Keratinocyte (primary cell): ENCODE results near the gene PLSCR3. TPM values are rescaled to one million over a fixed set of nuclear protein-coding genes. Genes with fewer than 3 reads are reported as not detected.
A peak's percentile ranks its signal among the peaks of the same experiment; 100 is the strongest.

Experiments
- DNase-seq: peaks from one replicate; pipeline ENCODE4 v3.0.0-alpha.2; 2011; ENCODE audit warnings: low read depth, missing footprints, low spot score
- FAIRE-seq: peaks from 2 replicates; lab custom pipeline; 2011; peaks lifted over from hg19 to GRCh38; lab: Jason Lieb, UNC
- H2AFZ ChIP-seq: 2 replicates; pipeline ENCODE4 v1.6.0; 2012; ENCODE audit warnings: low read length, control low read depth, inconsistent platforms; ENCODE audit not compliant: control insufficient read depth
- H3K27ac ChIP-seq: 2 replicates; pipeline ENCODE4 v1.5.1; 2011; ENCODE audit warnings: low read length; ENCODE audit not compliant: control insufficient read depth, insufficient read depth
- H3K27me3 ChIP-seq: 3 replicates; pipeline ENCODE4 v1.6.0; 2011; ENCODE audit warnings: low read length; ENCODE audit not compliant: control insufficient read depth, insufficient read depth; ENCODE audit errors: extremely low read depth
- H3K36me3 ChIP-seq, 2 experiments: 2 replicates in 1 of 2; 3 replicates in 1 of 2; pipeline ENCODE4 v1.5.1; 2011; ENCODE audit warnings: low read length in 2 of 2, mild to moderate bottlenecking in 1 of 2; ENCODE audit not compliant: control insufficient read depth in 2 of 2, insufficient read depth in 2 of 2; ENCODE audit errors: extremely low read depth in 1 of 2
- H3K4me1 ChIP-seq: 3 replicates; pipeline ENCODE4 v1.5.1; 2011; ENCODE audit warnings: low read length; ENCODE audit not compliant: control insufficient read depth, insufficient read depth; ENCODE audit errors: extremely low read depth
- H3K4me2 ChIP-seq: 3 replicates; pipeline ENCODE4 v1.6.0; 2011; ENCODE audit warnings: low read depth, low read length; ENCODE audit not compliant: control insufficient read depth, insufficient read depth; ENCODE audit errors: extremely low read depth
- H3K4me3 ChIP-seq, 3 experiments: fragments of 200-600 bp in 1 of 3; sonication (generic) in 1 of 3; 2 replicates in 2 of 3; 3 replicates in 1 of 3; pipeline ENCODE4 v1.5.1; 2011 to 2016; ENCODE audit warnings: low read length in 3 of 3, mild to moderate bottlenecking in 3 of 3, control low read depth in 2 of 3, inconsistent platforms in 1 of 3, low read depth in 1 of 3, mixed read lengths in 1 of 3, mixed run types in 1 of 3, moderate library complexity in 1 of 3; ENCODE audit not compliant: control insufficient read depth in 2 of 3, insufficient read depth in 2 of 3; ENCODE audit errors: extremely low read depth in 1 of 3
- H3K79me2 ChIP-seq: 2 replicates; pipeline ENCODE4 v1.6.0; 2012; ENCODE audit warnings: low read length; ENCODE audit not compliant: control insufficient read depth, insufficient read depth
- H3K9ac ChIP-seq: 3 replicates; pipeline ENCODE4 v1.6.0; 2011; ENCODE audit warnings: low read length; ENCODE audit not compliant: control insufficient read depth, insufficient read depth; ENCODE audit errors: extremely low read depth
- H3K9me1 ChIP-seq: 3 replicates; pipeline ENCODE4 v1.6.0; 2011; ENCODE audit warnings: low read length; ENCODE audit not compliant: control insufficient read depth, insufficient read depth; ENCODE audit errors: extremely low read depth
- H3K9me3 ChIP-seq: 2 replicates; pipeline ENCODE4 v1.5.1; 2012; ENCODE audit warnings: low read depth, low read length; ENCODE audit not compliant: control insufficient read depth
- H4K20me1 ChIP-seq: 3 replicates; pipeline ENCODE4 v1.6.0; 2011; ENCODE audit warnings: low read length; ENCODE audit not compliant: control insufficient read depth, insufficient read depth; ENCODE audit errors: extremely low read depth
- CTCF ChIP-seq, 3 experiments: IDR thresholded peaks in 1 of 3; conservative IDR thresholded peaks in 1 of 3; optimal IDR thresholded peaks in 1 of 3; 2 replicates in 2 of 3; 3 replicates in 1 of 3; pipeline versions ENCODE3 to v1.5.1; 2011; ENCODE audit warnings: low read length in 3 of 3, mild to moderate bottlenecking in 3 of 3, moderate library complexity in 2 of 3, control low read depth in 1 of 3, inconsistent platforms in 1 of 3; ENCODE audit not compliant: insufficient read depth in 2 of 3; ENCODE audit errors: extremely low read depth in 1 of 3
- EZH2 ChIP-seq: IDR thresholded peaks from one replicate; pipeline ENCODE4 v1.6.1; 2012; ENCODE audit warnings: inconsistent platforms, mild to moderate bottlenecking, low read length, moderate library complexity
- dilution Hi-C: fragments of 300-500 bp; cut with MboI; formaldehyde crosslinking; loops from one replicate; pipeline ENCODE4 v1.7.0; 2020; ENCODE audit warnings: low sequenced_read_pairs; ENCODE audit not compliant: extremely low pct_ligation_motif_present
- polyA plus RNA-seq, 5 experiments: library from polyadenylated mRNA; depleted of rRNA in 3 of 5; stranded (reverse) in 3 of 5; stranded (forward) in 1 of 5; unstranded in 1 of 5; fragments of >200 nt; gene quantifications; 1 replicate in 1 of 5; 2 replicates in 3 of 5; 3 replicates in 1 of 5; pipeline versions ENCODE4 v1.2.1 to v1.2.3, GENCODE V29; 2011 to 2012; ENCODE audit warnings: missing spikeins in 2 of 5, low read depth in 1 of 5, low replicate concordance in 1 of 5

Gene PLSCR3
- polyA plus RNA-seq, 1 donor (not counting 4 experiments of a cell fraction or from before 2014, with no cell fraction given), result 30.5 TPM

GRCh38 chr17:7346761-7347614 lies 47.3 kb downstream of the PLSCR3 start:
- Histone ChIP-seq H3K27ac (no peak overlapping the region), H4K20me1 (no peaks in the 10 kb centered on the region), H3K79me2 (peaks cover 4% of the 10 kb centered on the region), H3K4me2 (no peak overlapping the region), H3K9ac (no peak overlapping the region), H3K9me1 (no peaks in the 10 kb centered on the region), H3K4me1 (peaks cover 4% of the 10 kb centered on the region), H3K27me3 (peaks cover 12% of the 10 kb centered on the region), H3K4me3 (no peak overlapping the region), H3K36me3 (no peaks in the 10 kb centered on the region), H3K9me3 (no peaks in the 10 kb centered on the region), H2AFZ (no peak overlapping the region)
- peak in 1 of 3 experiments; percentile 25 for TF ChIP-seq CTCF (optimal IDR thresholded peaks at IDR 0.05 in 1 of 3, IDR thresholded peaks at IDR 0.05 in 1 of 3, conservative IDR thresholded peaks at IDR 0.05 in 1 of 3; ENCODE audit: extremely low read depth in 1 of 3, insufficient read depth in 2 of 3, low read length in 3 of 3)
- TF ChIP-seq EZH2, result no peak
- FAIRE-seq, result no peak
- no peak for DNase-seq
- dilution Hi-C loops, result no loop called here

GRCh38 chr17:7343250-7343649 lies 51.1 kb downstream of the PLSCR3 start:
- no peaks in the 10 kb centered on the region for H3K9me1 ChIP-seq
- H3K4me2 ChIP-seq, result no peak overlapping the region
- H3K27ac ChIP-seq, result no peak overlapping the region
- no peaks in the 10 kb centered on the region for H3K79me2 ChIP-seq
- no peak overlapping the region for H3K4me3 ChIP-seq
- TF ChIP-seq EZH2 (no peak), CTCF (optimal IDR thresholded peaks at IDR 0.05 in 1 of 3, IDR thresholded peaks at IDR 0.05 in 1 of 3, conservative IDR thresholded peaks at IDR 0.05 in 1 of 3; ENCODE audit: extremely low read depth in 1 of 3, insufficient read depth in 2 of 3, low read length in 3 of 3) (no peak)
- no peak for DNase-seq
- no peak overlapping the region for H2AFZ ChIP-seq
- H3K4me1 ChIP-seq, result no peaks in the 10 kb centered on the region
- no peaks in the 10 kb centered on the region for H4K20me1 ChIP-seq
- no peaks in the 10 kb centered on the region for H3K9me3 ChIP-seq
- no peaks in the 10 kb centered on the region for H3K36me3 ChIP-seq
- dilution Hi-C loops, result no loop called here
- H3K27me3 ChIP-seq, result peaks cover 18% of the 10 kb centered on the region
- no peak for FAIRE-seq
- H3K9ac ChIP-seq, result no peak overlapping the region
